Brain microvascular endothelial cell (primary cell): ENCODE results near the gene PHF19.

ENCODE experiments used
- DNase-seq: peaks from one replicate; pipeline ENCODE4 v3.0.0-alpha.2; 2020
- H3K27ac ChIP-seq: fragments of 250-450 bp; sonication (Bioruptor Pico); 2 replicates; pipeline ENCODE4 v1.5.1; 2020; ENCODE audit warnings: mild to moderate bottlenecking, moderate library complexity
- H3K27me3 ChIP-seq: fragments of 250-450 bp; sonication (Bioruptor Pico); replicated peaks from 2 replicates; pipeline ENCODE4 v1.5.1; 2020; ENCODE audit warnings: mild to moderate bottlenecking
- H3K36me3 ChIP-seq: fragments of 250-450 bp; sonication (Bioruptor Pico); replicated peaks from 2 replicates; pipeline ENCODE4 v1.5.1; 2020; ENCODE audit warnings: mild to moderate bottlenecking
- H3K4me3 ChIP-seq: 2 replicates; pipeline ENCODE4 v1.5.1; 2011; ENCODE audit warnings: low read depth, mild to moderate bottlenecking, control low read depth, low read length, moderate library complexity
- CTCF ChIP-seq: IDR thresholded peaks from 2 replicates; pipeline ENCODE4 v1.5.1; 2011; ENCODE audit warnings: low read depth, mild to moderate bottlenecking, moderate library complexity, low read length, control low read depth, inconsistent platforms; ENCODE audit errors: missing control alignments
- in situ Hi-C: cut with HindIII; loops from 2 replicates; pipeline ENCODE4 v1.10.0; 2017; ENCODE audit warnings: low sequenced_read_pairs, low pct_ligation_motif_present

PHF19 gene

GRCh38 chr9:120914396-120914795, 37.4 kb upstream of the PHF19 start:
- in situ Hi-C loops, result no loop called here
- no peak overlapping the region for H3K27ac ChIP-seq
- TF ChIP-seq CTCF, result no peak
- H3K4me3 ChIP-seq, result no peak overlapping the region
- no peaks in the 10 kb centered on the region for H3K27me3 ChIP-seq
- no peak for DNase-seq
- no peaks in the 10 kb centered on the region for H3K36me3 ChIP-seq

GRCh38 chr9:120913647-120914264, 36.8 kb upstream of the PHF19 start:
- Histone ChIP-seq H3K4me3 (no peak overlapping the region), H3K27me3 (no peaks in the 10 kb centered on the region), H3K36me3 (no peaks in the 10 kb centered on the region), H3K27ac (no peak overlapping the region)
- no peak for DNase-seq
- in situ Hi-C loops, result no loop called here
- no peak for TF ChIP-seq CTCF

GRCh38 chr9:120912958-120913646, 36.1 kb upstream of the PHF19 start:
- no peaks in the 10 kb centered on the region for H3K36me3 ChIP-seq
- no peak for TF ChIP-seq CTCF
- in situ Hi-C loops, result no loop called here
- DNase-seq, result no peak
- H3K27me3 ChIP-seq, result no peaks in the 10 kb centered on the region
- no peak overlapping the region for H3K27ac ChIP-seq
- H3K4me3 ChIP-seq, result no peak overlapping the region

- no peak for TF ChIP-seq CTCF
- H3K4me3 ChIP-seq, result no peak overlapping the region
- H3K36me3 ChIP-seq, result no peaks in the 10 kb centered on the region
- in situ Hi-C loops, result no loop called here
- no peak overlapping the region for H3K27ac ChIP-seq
- no peaks in the 10 kb centered on the region for H3K27me3 ChIP-seq
- no peak for DNase-seq
These were observed 34.4 kb upstream of the PHF19 start for GRCh38 chr9:120911295-120911837.

GRCh38 chr9:120910643-120911042, 33.7 kb upstream of the PHF19 start:
- DNase-seq, result no peak
- TF ChIP-seq CTCF, result no peak
- H3K27me3 ChIP-seq, result no peaks in the 10 kb centered on the region
- in situ Hi-C loops, result no loop called here
- no peaks in the 10 kb centered on the region for H3K36me3 ChIP-seq
- no peak overlapping the region for H3K4me3 ChIP-seq
- H3K27ac ChIP-seq, result no peak overlapping the region
